ENCODE measurements around the gene ATP6AP1.

GRCh38 chrX:154443479-154443910 lies 15.0 kb downstream of the ATP6AP1 start:
- no peak for TF ChIP-seq CTCF (IDR thresholded peaks at IDR 0.05)
- no peak for TF ChIP-seq POLR2A (IDR thresholded peaks at IDR 0.05)

Measured in heart left ventricle (tissue), 13 donors.